ENCODE measurements around the gene CXCR6.

DNA sequence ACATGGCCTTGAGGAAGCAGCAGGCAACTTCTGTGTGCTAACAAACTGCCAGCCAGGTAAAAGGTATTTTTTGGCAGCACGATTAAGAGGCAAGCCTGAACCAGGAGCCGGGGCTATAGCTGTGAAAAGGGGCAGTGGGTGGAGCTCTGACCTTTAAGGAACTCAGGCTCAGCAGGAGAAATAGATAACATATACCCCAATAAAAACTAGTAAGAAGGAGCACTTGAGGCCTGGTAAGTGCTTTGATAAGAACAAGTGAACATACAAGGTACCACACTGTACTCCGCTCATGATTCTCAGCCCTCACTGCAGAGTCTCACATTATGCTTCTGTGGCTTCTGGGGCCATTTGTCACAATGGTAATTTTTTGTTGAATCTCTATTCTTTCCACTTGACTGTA is 46.9 kb downstream of the CXCR6 start:
- TF ChIP-seq CTCF (IDR thresholded peaks at IDR 0.05; ENCODE audit: low read depth, low read length, poor library complexity, severe bottlenecking): no peak
- TF ChIP-seq EZH2phosphoT487 (IDR thresholded peaks at IDR 0.05; ENCODE audit: borderline replicate concordance, low read length): no peak

Data from DOHH2 (cell line).